Vagina (tissue), 2 donors: ENCODE measurements around the gene PTCD3. TPM values are rescaled to one million over a fixed set of nuclear protein-coding genes. Genes with fewer than 3 reads are reported as not detected.

ENCODE experiments used
- DNase-seq, 2 donors: peaks; one replicate each; pipeline ENCODE4 v3.0.0-alpha.2; 2017; ENCODE audit errors: extremely low spot score in 2 of 2
- H3K27ac ChIP-seq: fragments of 200-600 bp; sonication (generic); one replicate; pipeline ENCODE4 v1.5.1; 2019
- H3K27me3 ChIP-seq: fragments of 200-600 bp; sonication (generic); one replicate; pipeline ENCODE4 v1.5.1; 2019
- H3K36me3 ChIP-seq, 2 donors: fragments of 200-600 bp; sonication (generic); one replicate each; pipeline ENCODE4 v1.5.1; 2017 to 2019
- H3K4me1 ChIP-seq: fragments of 200-600 bp; sonication (generic); one replicate; pipeline ENCODE4 v1.5.1; 2019
- H3K4me3 ChIP-seq, 2 donors: fragments of 200-600 bp; sonication (generic); 1 replicate in 1 of 2; 2 replicates in 1 of 2; pipeline ENCODE4 v1.5.1; 2016 to 2019
- H3K9me3 ChIP-seq: fragments of 200-600 bp; sonication (generic); one replicate; pipeline ENCODE4 v1.5.1; 2019
- POLR2A ChIP-seq, 2 donors: fragments of 450-650 bp; IDR thresholded peaks; one replicate each; pipeline ENCODE4 v1.6.1; 2017; ENCODE audit warnings: antibody characterized with exemption in 2 of 2, mild to moderate bottlenecking in 2 of 2, moderate library complexity in 2 of 2
- POLR2AphosphoS5 ChIP-seq, 2 donors: sonication (generic); formaldehyde crosslinking; IDR thresholded peaks; one replicate each; pipeline ENCODE4 v1.9.0; 2017; ENCODE audit warnings: antibody characterized with exemption in 2 of 2, mild to moderate bottlenecking in 2 of 2, low read depth in 1 of 2; ENCODE audit not compliant: insufficient read depth in 1 of 2
- intact Hi-C: fragments of 100-400 bp; cut with DNase I; formaldehyde crosslinking; loops from one replicate; pipeline ENCODE4 v1.15.1; 2023
- total RNA-seq: library from RNA; depleted of rRNA; stranded (reverse); fragments of >200 nt; gene quantifications from one replicate; pipeline ENCODE4 v1.2.3, GENCODE V29; 2016
- TF ChIP-seq, protein P1 (sequence below), 3 experiments: fragments of 450-650 bp in 2 of 3; fragments of 200-600 bp in 1 of 3; sonication (generic) in 1 of 3; IDR thresholded peaks; one replicate each; pipeline ENCODE4 v1.5.1; 2017 to 2019; ENCODE audit warnings: antibody characterized with exemption in 3 of 3, mild to moderate bottlenecking in 2 of 3, moderate library complexity in 2 of 3

Gene PTCD3
- total RNA-seq, 1 donor from 2014 or later = 61.6 TPM

DNA sequence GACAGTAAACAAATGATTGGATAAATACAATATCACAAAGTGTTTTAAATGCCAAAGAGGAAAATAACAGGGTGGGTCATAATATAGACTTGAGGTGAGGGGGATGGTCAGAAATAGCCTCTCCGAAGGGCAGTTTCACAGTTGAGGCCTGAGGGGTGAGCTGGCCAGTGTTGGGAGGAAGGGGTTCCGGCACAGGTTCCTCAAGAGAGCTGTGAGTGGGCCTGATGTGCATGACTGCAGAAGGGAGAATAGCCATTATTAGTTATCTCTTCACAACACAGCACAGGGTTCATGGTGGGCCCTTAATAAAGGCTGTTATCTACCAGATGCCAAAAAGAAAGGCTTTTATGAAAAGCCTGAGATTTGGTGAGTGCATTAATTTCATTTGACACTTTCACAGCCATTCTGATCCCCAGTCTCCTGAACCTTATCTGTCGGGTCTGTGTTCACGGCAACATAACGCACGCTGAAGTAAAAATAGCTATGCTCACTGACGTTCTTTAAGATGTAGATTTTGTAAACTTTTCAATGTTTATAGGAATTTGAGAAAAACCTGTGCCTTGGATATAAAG lies 39.9 kb upstream of the PTCD3 start:
- Histone ChIP-seq H3K27me3 (no peaks in the 10 kb centered on the region), H3K4me1 (peaks cover 5% of the 10 kb centered on the region), H3K4me3 (no peak overlapping the region), H3K9me3 (no peaks in the 10 kb centered on the region), H3K27ac (peak overlapping the region; percentile 52), H3K36me3 (peaks cover 0 to 31% of the 10 kb centered on the region in 2 donors)
- TF ChIP-seq POLR2A (IDR thresholded peaks at IDR 0.05) (no peak), POLR2AphosphoS5 (IDR thresholded peaks at IDR 0.05; ENCODE audit: insufficient read depth in 1 of 2, low read depth in 1 of 2) (no peak)
- TF ChIP-seq, protein P1, sequence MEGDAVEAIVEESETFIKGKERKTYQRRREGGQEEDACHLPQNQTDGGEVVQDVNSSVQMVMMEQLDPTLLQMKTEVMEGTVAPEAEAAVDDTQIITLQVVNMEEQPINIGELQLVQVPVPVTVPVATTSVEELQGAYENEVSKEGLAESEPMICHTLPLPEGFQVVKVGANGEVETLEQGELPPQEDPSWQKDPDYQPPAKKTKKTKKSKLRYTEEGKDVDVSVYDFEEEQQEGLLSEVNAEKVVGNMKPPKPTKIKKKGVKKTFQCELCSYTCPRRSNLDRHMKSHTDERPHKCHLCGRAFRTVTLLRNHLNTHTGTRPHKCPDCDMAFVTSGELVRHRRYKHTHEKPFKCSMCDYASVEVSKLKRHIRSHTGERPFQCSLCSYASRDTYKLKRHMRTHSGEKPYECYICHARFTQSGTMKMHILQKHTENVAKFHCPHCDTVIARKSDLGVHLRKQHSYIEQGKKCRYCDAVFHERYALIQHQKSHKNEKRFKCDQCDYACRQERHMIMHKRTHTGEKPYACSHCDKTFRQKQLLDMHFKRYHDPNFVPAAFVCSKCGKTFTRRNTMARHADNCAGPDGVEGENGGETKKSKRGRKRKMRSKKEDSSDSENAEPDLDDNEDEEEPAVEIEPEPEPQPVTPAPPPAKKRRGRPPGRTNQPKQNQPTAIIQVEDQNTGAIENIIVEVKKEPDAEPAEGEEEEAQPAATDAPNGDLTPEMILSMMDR (IDR thresholded peaks at IDR 0.05) = no peak
- intact Hi-C loops = no loop called here
- no peak for DNase-seq

DNA sequence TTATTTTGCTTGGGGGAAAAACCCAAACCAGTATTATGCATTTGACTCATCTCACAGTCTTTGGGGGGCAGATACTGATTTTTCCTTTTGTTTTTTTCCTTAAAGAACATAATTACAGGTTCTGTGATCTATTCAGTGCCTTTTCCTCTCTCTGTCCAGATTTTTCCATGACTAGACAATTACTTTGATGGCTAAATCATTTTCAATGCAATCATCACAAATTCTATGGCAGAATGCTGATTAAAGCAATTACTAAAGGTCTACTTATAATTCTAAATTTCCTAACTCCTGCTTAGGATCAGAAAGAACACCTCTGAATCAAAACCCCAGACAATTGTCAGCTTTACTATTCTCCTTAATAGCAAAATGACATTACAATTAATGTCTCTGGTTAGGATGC lies 39.1 kb upstream of the PTCD3 start:
- TF ChIP-seq POLR2AphosphoS5 (IDR thresholded peaks at IDR 0.05; ENCODE audit: insufficient read depth in 1 of 2, low read depth in 1 of 2) = no peak
- TF ChIP-seq, protein P1 (IDR thresholded peaks at IDR 0.05) = no peak
- TF ChIP-seq POLR2A (IDR thresholded peaks at IDR 0.05) = no peak
- DNase-seq = no peak
- Histone ChIP-seq H3K27ac (no peak overlapping the region), H3K36me3 (peaks cover 0 to 27% of the 10 kb centered on the region in 2 donors), H3K4me1 (peaks cover 6% of the 10 kb centered on the region), H3K4me3 (no peak overlapping the region), H3K27me3 (no peaks in the 10 kb centered on the region), H3K9me3 (no peaks in the 10 kb centered on the region)
- intact Hi-C loops = no loop called here

DNA sequence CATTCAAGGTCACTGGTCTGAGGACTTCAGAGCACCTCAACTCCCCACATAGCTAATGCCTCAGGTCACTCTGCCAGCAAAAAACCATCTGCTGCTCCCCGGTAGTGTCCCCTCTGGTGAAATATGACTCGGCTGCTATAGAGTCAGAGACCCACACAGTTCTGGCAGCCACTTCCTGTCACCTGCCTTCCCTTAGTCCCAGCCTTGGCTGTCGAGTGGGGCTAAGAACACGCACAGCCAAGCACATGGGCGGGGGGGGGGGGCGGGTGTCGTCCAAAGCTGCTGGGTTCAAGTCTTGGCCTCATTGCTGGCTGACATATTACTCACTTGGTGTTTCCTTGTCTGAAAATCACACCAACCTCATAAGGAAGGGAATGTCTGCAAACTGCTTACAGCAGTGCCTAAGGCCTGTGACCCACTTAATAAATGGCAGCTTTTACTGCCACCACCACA lies 37.9 kb upstream of the PTCD3 start:
- intact Hi-C loops = no loop called here
- Histone ChIP-seq H3K4me3 (no peak overlapping the region), H3K36me3 (peaks cover 0 to 23% of the 10 kb centered on the region in 2 donors), H3K27me3 (no peaks in the 10 kb centered on the region), H3K27ac (no peak overlapping the region), H3K4me1 (peaks cover 16% of the 10 kb centered on the region), H3K9me3 (no peaks in the 10 kb centered on the region)
- DNase-seq = no peak
- TF ChIP-seq, protein P1 (IDR thresholded peaks at IDR 0.05) = no peak

DNA sequence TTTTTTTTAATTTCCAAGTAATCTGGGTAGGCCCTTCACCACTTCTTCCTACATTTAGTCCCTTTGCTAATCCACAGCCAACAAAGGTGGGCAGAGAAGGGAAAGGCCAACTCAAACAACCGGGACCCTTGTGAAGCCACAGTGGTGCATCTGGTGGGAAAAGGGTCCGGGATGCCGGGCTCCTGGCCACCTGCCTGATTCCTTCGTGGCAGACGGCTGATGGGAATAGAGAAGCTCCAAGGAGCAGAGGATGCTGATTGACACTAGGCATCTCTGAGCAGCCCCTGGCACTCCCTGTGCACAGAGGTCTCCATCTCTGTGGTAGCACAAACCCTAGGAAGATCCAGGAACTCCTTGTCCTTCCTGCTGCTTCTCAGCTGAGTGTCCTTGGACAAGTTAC lies 37.4 kb upstream of the PTCD3 start:
- Histone ChIP-seq H3K9me3 (no peaks in the 10 kb centered on the region), H3K36me3 (peaks cover 0 to 23% of the 10 kb centered on the region in 2 donors), H3K27ac (no peak overlapping the region), H3K4me1 (peaks cover 16% of the 10 kb centered on the region), H3K4me3 (no peak overlapping the region), H3K27me3 (no peaks in the 10 kb centered on the region)
- TF ChIP-seq, protein P1 (IDR thresholded peaks at IDR 0.05) = no peak
- no peak for TF ChIP-seq POLR2AphosphoS5 (IDR thresholded peaks at IDR 0.05; ENCODE audit: insufficient read depth in 1 of 2, low read depth in 1 of 2)
- no peak for TF ChIP-seq POLR2A (IDR thresholded peaks at IDR 0.05)
- no peak for DNase-seq
- intact Hi-C loops = no loop called here

DNA sequence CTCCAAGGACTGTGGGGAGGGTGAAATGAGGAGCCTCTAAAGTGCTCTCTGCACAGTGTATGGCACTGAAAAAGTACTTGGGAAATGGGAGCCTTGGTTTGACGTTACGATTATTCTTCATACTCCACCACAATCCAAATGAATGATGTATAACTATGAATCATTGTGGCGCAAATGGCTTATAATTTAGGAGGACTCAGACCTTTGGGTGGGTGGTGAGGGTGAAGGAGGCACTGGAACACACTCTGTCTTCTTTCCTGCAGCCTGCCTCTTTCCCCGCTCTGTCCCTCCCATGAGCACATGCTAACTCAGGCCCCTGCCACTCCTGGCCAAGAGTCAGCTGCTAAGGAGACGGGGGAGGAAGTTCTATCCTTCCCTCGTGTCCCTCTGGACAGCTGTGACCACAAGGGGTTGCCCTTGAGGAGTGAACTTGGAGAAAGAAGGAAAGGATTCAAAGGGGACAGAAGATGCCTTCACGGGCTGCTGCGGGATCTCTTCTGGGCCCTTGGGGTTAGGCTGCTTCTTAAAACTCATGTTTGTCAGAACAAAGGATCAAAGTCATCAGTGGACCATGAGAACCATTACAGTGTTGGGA lies 36.8 kb upstream of the PTCD3 start:
- no peak for DNase-seq
- intact Hi-C loops = no loop called here
- Histone ChIP-seq H3K4me1 (peaks cover 16% of the 10 kb centered on the region), H3K36me3 (peaks cover 0 to 28% of the 10 kb centered on the region in 2 donors), H3K4me3 (no peak overlapping the region), H3K27ac (no peak overlapping the region), H3K9me3 (no peaks in the 10 kb centered on the region), H3K27me3 (no peaks in the 10 kb centered on the region)
- TF ChIP-seq, protein P1 (IDR thresholded peaks at IDR 0.05) = no peak
- TF ChIP-seq POLR2AphosphoS5 (IDR thresholded peaks at IDR 0.05; ENCODE audit: insufficient read depth in 1 of 2, low read depth in 1 of 2) = no peak
- TF ChIP-seq POLR2A (IDR thresholded peaks at IDR 0.05) = no peak
